HFFc6 (cell line): ENCODE data around the gene PCDH15. TPM values are rescaled to one million over a fixed set of nuclear protein-coding genes. Genes with fewer than 3 reads are reported as not detected.

Source experiments
- DNase-seq: peaks from one replicate; pipeline ENCODE4 v3.0.0-alpha.2; 2018
- H3K27ac Mint-ChIP-seq: 2 replicates; pipeline ENCODE4 v1.8.0; 2020; ENCODE audit warnings: mild to moderate bottlenecking, mixed read lengths
- H3K27me3 Mint-ChIP-seq: 2 replicates; pipeline ENCODE4 v1.8.0; 2021; ENCODE audit warnings: mild to moderate bottlenecking, moderate library complexity, mixed read lengths; ENCODE audit not compliant: insufficient read depth
- H3K36me3 Mint-ChIP-seq: 2 replicates; pipeline ENCODE4 v1.8.0; 2021; ENCODE audit warnings: low read depth, mixed read lengths
- H3K4me1 Mint-ChIP-seq: 2 replicates; pipeline ENCODE4 v1.8.0; 2020; ENCODE audit warnings: low read depth, mixed read lengths
- H3K4me3 Mint-ChIP-seq: 2 replicates; pipeline ENCODE4 v1.8.0; 2020; ENCODE audit warnings: mild to moderate bottlenecking, moderate library complexity, mixed read lengths
- H3K9me3 Mint-ChIP-seq: 2 replicates; pipeline ENCODE4 v1.8.0; 2020; ENCODE audit warnings: mild to moderate bottlenecking, mixed read lengths
- total RNA-seq, 6 experiments: library from RNA; stranded (reverse); fragmentation: NEBNext Ultra II Directional; extraction: Animal tissue kit (Norgen Biotek cat#: 25700); gene quantifications; 2 replicates in 1 of 6; 3 replicates in 5 of 6; pipeline ENCODE4 v1.2.3, GENCODE V29; 2021
- TF ChIP-seq, protein P1 (sequence below): fragments of 200-600 bp; sonication (generic); IDR thresholded peaks from 2 replicates; pipeline ENCODE4 v1.5.0; 2021; ENCODE audit warnings: antibody characterized with exemption, mild to moderate bottlenecking

The PCDH15 gene
- total RNA-seq, 6 experiments from 2014 or later, result not detected

DNA sequence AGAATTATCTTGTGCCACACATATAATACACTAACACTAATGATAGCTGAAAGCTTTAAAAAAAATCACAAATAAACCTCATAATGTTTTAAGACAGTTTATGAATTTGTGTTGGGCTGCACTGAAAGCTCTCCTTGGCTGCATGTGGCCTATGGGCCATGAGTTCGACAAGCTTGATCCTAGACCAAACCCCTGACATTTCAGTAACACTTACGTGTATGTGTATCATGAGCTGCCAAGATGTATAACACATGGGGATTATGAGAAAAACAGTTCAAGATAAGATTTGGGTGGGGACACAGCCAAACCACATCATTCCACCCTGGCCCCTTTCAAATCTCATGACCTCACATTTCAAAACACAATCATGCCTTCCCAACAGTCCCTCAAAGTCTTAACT is 823.8 kb downstream of the PCDH15 start:
- H3K9me3 Mint-ChIP-seq, result peaks cover 29% of the 10 kb centered on the region
- DNase-seq, result no peak
- no peaks in the 10 kb centered on the region for H3K4me1 Mint-ChIP-seq
- TF ChIP-seq, protein P1, sequence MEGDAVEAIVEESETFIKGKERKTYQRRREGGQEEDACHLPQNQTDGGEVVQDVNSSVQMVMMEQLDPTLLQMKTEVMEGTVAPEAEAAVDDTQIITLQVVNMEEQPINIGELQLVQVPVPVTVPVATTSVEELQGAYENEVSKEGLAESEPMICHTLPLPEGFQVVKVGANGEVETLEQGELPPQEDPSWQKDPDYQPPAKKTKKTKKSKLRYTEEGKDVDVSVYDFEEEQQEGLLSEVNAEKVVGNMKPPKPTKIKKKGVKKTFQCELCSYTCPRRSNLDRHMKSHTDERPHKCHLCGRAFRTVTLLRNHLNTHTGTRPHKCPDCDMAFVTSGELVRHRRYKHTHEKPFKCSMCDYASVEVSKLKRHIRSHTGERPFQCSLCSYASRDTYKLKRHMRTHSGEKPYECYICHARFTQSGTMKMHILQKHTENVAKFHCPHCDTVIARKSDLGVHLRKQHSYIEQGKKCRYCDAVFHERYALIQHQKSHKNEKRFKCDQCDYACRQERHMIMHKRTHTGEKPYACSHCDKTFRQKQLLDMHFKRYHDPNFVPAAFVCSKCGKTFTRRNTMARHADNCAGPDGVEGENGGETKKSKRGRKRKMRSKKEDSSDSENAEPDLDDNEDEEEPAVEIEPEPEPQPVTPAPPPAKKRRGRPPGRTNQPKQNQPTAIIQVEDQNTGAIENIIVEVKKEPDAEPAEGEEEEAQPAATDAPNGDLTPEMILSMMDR, result no peak
- H3K4me3 Mint-ChIP-seq, result no peak overlapping the region
- H3K27me3 Mint-ChIP-seq, result no peaks in the 10 kb centered on the region
- H3K27ac Mint-ChIP-seq, result no peak overlapping the region
- H3K36me3 Mint-ChIP-seq, result no peaks in the 10 kb centered on the region

DNA sequence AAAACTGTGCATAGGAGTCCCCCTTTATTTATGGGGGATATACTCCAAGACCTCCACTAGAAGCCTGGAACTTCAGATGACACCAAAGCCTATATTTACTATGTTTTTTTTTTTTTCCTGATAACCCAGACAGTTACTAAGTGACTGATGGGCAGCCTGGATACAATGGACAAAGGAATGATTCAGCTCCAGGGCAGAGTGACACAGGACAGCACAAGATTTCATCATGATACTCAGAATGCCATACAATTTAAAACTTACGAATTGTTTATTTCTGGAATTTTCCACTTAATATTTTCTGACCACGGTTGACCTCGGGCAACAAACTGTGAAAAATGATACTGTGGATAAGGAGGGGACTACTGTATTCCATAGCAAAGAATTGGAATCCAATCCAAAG is 843.6 kb downstream of the PCDH15 start:
- Mint-ChIP-seq H3K4me3 (no peak overlapping the region), H3K27ac (no peak overlapping the region), H3K27me3 (no peaks in the 10 kb centered on the region), H3K4me1 (no peaks in the 10 kb centered on the region), H3K9me3 (peaks cover 4% of the 10 kb centered on the region), H3K36me3 (no peaks in the 10 kb centered on the region)
- TF ChIP-seq, protein P1, result no peak
- no peak for DNase-seq

- Mint-ChIP-seq H3K4me3 (no peak overlapping the region), H3K4me1 (no peaks in the 10 kb centered on the region), H3K9me3 (peaks cover 10% of the 10 kb centered on the region), H3K36me3 (no peaks in the 10 kb centered on the region), H3K27ac (no peak overlapping the region), H3K27me3 (no peaks in the 10 kb centered on the region)
- TF ChIP-seq, protein P1, result no peak
- DNase-seq, result no peak
Observed at GRCh38 chr10:53955091-53955490, 845.9 kb downstream of the PCDH15 start.

GRCh38 chr10:53952698-53953630 is 848.1 kb downstream of the PCDH15 start:
- Mint-ChIP-seq H3K27ac (no peak overlapping the region), H3K4me3 (no peak overlapping the region), H3K36me3 (no peaks in the 10 kb centered on the region), H3K4me1 (no peaks in the 10 kb centered on the region), H3K27me3 (no peaks in the 10 kb centered on the region), H3K9me3 (peaks cover 10% of the 10 kb centered on the region)
- DNase-seq, result no peak
- TF ChIP-seq, protein P1, result no peak

- H3K9me3 Mint-ChIP-seq, result peaks cover 5% of the 10 kb centered on the region
- H3K4me1 Mint-ChIP-seq, result no peaks in the 10 kb centered on the region
- no peak overlapping the region for H3K4me3 Mint-ChIP-seq
- H3K27ac Mint-ChIP-seq, result no peak overlapping the region
- TF ChIP-seq, protein P1, result no peak
- DNase-seq, result no peak
- H3K36me3 Mint-ChIP-seq, result no peaks in the 10 kb centered on the region; the same call in 1 of the 2 replicates
- no peaks in the 10 kb centered on the region for H3K27me3 Mint-ChIP-seq
Observed at GRCh38 chr10:53939654-53940053, 861.4 kb downstream of the PCDH15 start.
